Measurements from ENCODE around the gene CLEC9A.

GRCh38 chr12:10086387-10086786, 55.9 kb downstream of the CLEC9A start:
- no peak for TF ChIP-seq CTCF (conservative IDR thresholded peaks at IDR 0.05; ENCODE audit: low read depth, low read length)
- TF ChIP-seq EZH2 (IDR thresholded peaks at IDR 0.05; ENCODE audit: low read length, unreplicated experiment) = no peak
